HG03354 (cell line): Measurements from ENCODE around the gene UQCC5.
"Not testable (repeated sequence)": the region's sequence is repeated elsewhere in the genome, so short reads cannot be mapped to it uniquely, and the experiment has no call there.

Source experiments
- ATAC-seq: cut with Tn5 transposase; IDR thresholded peaks from one replicate; pipeline ENCODE4 v1.9.1; 2021; ENCODE audit warnings: mild to moderate bottlenecking; ENCODE audit not compliant: unreplicated experiment, poor library complexity, severe bottlenecking

Gene UQCC5

DNA sequence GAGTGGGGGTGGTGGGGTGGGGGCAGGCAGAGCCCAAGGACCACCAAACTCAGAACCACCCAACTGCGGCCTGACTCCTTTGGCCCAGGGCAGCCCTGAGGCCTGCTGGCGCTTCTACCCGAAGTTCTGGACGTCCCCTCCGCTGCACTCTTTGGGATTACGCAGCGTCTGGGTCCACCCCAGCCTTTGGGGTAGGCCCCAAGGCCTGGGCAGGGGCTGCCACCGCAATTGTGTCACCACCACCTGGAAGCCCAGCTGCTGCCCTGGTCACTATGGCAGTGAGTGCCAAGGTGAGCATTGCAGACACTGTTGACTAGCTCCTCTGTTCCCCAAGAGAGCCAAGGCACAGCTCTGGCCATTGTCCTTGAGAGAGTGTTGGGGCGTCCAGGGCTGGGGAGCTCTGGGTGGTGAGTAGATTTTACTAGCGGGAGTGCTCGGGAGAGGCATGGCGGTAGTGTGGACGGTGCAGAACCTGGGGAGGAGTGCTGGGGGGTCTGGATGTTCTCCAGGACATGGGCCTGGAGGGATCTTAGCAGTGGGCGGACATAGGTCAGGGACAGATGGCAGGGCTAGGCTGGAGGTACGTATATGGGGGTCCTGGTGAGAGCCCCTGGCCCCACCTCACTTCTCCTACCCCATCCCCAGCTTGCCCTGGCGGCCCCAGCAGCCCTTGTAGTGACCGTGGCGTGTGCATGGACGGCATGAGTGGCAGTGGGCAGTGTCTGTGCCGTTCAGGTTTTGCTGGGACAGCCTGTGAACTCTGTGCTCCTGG, 15.5 kb upstream of the UQCC5 start:
- ATAC-seq: no peak

DNA sequence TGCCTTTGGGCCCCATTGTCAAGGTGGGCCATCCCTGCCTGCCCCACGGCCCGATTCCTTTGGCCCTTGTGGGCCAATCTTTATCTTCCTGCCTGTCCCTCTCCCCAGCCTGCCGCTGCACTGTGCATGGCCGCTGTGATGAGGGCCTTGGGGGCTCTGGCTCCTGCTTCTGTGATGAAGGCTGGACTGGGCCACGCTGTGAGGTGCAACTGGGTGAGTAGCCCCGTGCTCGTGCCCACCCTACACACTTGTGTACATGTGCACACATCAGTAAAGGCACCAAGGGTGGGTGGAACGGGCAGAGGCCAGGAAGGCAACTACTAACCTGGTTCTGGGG, 14.9 kb upstream of the UQCC5 start:
- no peak for ATAC-seq

DNA sequence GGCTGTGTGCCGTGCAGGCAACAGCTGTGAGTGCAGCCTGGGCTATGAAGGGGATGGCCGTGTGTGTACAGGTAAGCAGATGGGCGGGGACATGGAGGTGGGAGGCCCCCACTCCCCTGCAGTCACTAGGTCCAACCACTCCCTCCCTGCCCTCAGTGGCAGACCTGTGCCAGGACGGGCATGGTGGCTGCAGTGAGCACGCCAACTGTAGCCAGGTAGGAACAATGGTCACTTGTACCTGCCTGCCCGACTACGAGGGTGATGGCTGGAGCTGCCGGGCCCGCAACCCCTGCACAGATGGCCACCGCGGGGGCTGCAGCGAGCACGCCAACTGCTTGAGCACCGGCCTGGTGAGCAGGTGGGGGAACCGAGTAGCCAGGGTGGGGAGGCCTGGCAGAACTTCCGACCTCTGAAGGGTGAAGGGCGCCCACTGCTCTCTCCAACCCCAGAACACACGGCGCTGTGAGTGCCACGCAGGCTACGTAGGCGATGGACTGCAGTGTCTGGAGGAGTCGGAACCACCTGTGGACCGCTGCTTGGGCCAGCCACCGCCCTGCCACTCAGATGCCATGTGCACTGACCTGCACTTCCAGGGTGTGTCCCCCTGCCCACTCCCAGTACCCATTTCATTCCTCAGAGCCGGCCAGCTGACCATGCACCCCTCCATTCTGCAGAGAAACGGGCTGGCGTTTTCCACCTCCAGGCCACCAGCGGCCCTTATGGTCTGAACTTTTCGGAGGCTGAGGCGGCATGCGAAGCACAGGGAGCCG, 14.3 kb upstream of the UQCC5 start:
- no peak for ATAC-seq

DNA sequence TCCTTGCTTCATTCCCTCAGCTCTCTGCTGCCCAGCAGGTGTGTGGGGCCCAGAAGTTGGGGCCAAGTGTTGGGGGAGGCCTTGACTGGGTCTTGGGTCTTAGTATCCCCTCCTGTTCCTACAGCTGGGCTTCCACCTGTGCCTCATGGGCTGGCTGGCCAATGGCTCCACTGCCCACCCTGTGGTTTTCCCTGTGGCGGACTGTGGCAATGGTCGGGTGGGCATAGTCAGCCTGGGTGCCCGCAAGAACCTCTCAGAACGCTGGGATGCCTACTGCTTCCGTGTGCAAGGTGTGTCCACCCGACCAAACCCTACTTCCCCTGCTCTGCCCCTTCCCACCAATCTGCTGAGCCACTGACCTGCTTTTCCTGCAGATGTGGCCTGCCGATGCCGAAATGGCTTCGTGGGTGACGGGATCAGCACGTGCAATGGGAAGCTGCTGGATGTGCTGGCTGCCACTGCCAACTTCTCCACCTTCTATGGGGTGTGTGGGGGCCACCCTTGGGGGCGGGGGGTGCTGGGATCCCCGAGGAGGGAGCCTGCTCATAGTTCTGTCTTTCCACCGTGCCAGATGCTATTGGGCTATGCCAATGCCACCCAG, 13.7 kb upstream of the UQCC5 start:
- no peak for ATAC-seq

DNA sequence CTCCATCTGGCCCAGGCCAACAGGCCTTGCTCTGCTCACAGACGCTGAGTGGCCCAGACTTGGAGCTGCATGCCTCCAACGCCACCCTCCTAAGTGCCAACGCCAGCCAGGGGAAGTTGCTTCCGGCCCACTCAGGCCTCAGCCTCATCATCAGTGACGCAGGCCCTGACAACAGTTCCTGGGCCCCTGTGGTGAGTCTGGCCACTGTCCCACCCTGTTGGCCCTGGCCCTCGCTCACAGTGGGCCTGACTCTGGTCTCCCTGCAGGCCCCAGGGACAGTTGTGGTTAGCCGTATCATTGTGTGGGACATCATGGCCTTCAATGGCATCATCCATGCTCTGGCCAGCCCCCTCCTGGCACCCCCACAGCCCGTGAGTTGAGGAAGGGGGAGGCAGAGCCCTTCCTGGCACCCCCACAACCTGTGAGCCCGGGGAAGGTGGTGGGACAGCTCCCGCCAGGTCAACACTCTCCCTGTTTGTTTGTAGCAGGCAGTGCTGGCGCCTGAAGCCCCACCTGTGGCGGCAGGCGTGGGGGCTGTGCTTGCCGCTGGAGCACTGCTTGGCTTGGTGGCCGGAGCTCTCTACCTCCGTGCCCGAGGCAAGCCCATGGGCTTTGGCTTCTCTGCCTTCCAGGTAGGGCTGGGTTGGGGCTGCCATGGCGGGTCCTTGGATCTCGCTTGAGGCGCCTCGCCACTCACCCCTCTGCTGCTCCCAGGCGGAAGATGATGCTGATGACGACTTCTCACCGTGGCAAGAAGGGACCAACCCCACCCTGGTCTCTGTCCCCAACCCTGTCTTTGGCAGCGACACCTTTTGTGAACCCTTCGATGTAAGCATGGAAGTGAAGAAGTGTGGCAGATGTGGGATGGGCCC, 12.8 kb upstream of the UQCC5 start:
- ATAC-seq: no peak

DNA sequence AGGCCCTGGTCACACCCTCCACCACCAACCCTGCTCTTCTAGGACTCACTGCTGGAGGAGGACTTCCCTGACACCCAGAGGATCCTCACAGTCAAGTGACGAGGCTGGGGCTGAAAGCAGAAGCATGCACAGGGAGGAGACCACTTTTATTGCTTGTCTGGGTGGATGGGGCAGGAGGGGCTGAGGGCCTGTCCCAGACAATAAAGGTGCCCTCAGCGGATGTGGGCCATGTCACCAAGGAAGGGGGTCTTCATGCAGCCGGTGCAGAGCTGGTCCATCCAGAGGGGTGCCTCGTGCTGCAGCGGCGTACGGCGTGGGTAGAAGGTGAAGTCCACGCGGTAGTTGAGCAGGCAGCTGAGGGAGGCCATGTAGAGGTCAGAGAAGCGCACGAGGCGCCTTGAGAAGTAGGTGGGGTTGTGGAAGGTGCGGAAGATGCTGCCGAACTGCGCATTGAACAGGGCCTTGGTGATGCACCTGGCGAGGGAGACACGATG, 12.1 kb upstream of the UQCC5 start:
- no peak for ATAC-seq

DNA sequence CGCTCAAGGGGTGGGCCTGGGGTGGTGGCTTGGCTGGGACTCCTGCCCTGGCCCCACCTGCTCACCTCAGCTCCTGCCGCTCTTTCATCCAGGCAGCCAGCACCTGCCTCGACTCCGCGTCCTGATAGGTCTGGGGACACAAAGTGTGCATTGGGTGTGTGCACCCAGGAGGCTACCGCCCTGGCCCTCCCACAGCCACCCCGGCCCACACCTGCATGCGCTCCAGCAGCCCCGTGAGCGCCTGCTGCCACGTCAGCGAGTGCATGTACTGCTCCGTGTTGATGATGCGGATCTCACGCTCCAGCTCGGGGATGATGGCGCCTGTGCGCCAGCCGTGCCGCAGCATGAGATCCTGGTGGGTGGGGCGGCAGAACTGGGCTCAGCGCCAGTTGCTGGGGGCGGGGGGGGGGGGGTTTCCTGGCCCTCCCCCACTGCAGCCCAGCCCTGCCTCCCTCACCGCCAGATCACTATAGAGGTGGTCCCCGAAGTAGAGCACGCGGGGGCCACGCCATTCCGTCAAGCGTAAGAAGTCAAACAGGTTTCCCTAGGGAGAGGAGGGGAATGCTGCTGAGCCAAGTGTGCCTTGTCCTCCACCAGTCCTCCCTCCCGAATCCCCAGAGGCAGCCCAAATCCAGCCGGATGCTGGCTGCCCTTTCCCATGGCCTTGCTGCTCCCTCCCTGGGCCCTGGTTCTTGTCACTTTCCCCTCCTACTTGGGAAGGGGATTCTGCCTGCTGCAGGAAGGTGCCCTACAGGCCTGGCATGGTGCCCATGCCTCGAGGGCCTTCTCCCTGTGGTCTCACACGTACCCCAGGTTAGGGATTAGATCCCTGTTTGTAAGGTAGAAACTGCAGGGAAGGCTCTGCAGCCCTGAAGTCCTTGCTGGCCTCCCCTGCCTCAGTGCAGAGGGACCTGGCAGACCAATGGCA, 11.4 kb upstream of the UQCC5 start:
- ATAC-seq: no peak

DNA sequence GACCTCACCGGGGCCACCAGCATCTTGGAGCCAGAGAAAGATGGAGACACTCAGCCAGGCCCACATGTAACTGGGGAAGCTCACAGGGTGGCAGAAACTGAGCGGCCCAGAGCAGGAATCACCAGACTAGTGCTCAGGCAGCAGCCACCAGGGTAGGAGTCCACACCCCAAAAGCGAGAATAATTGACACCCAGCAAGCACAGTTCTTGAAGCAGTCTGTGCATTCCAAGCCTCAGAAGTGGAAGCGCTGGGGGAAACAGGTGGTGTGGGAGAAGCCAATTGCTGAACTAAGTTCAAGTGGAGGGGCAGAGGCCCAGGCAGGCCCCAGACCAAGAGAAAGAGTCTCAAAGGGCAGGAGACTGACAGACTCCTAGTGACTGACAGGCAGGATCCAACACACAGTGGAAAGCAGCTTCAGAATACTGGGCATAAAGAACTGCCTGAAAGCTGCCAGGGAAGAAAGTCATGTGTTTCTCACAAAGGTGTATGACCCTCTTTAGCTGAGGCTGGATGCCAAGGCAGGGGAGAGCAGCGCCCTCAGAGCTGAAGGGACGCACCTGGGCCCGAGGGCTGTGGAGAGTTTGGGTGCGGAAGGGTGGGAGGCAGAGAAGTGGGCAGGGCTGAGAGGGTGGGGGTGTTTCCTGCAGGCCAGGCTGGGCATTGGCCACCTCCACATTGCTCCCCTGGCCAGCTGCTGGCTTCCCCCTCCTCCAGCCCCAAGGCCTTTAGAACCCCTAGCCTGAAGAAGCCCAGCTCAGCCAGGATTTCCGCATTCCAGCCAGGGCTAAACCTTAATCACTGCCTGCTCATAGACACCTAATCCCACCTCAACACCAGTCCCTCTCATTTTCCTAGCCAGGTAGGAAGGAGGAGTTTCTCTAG, 10.5 kb upstream of the UQCC5 start:
- no peak for ATAC-seq

DNA sequence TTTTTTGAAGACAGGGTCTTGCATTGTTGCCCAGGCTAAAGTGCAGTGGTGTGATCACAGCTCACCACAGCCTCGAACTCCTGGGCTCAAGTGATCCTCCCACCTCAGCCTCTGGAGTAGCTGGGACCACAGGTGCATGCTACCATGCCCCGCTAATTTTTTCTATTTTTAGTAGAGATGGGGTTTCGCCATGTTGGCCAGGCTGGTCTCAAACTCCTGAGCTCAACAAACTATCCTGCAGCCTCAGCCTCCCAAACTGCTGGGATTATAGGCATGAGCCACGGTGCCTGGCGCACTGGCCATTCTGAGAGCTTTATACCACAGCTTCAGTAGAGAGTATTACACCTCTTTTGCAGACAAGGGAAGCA, 9.8 kb upstream of the UQCC5 start:
- not testable (repeated sequence) for ATAC-seq

DNA sequence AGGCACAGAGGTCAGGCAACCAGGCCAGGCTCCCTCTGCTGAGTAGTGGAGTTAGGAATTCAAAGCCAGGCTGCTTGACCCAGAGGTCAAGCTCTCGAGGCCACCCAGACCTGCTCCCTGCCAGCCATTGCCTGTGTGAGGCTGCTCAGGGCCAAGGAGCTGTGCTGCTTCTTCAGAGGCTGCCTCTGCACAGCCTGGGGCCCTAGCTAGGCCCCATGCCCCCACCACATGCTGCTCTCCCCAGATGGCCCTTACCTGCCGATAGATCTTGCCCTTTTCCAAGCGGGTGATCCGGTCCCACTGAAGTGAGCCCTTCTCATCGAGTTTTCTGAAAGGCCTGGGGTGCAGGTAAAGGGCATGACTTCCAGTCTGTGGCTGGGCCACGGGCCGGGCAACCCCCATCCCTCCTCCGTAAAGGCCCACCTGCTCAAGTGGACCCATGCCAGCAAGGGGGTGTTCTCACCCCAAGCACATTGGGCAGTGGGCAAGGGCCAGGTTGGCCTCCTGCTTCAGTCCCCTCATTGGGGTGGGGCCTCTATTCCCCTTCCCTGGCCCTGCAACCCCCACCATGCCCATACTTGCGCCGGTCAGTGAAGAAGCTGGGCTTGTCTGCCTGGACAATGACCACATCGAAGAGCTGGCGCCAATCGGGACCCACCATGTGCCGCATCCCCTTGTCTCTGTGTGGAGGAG, 9.2 kb upstream of the UQCC5 start:
- no peak for ATAC-seq

DNA sequence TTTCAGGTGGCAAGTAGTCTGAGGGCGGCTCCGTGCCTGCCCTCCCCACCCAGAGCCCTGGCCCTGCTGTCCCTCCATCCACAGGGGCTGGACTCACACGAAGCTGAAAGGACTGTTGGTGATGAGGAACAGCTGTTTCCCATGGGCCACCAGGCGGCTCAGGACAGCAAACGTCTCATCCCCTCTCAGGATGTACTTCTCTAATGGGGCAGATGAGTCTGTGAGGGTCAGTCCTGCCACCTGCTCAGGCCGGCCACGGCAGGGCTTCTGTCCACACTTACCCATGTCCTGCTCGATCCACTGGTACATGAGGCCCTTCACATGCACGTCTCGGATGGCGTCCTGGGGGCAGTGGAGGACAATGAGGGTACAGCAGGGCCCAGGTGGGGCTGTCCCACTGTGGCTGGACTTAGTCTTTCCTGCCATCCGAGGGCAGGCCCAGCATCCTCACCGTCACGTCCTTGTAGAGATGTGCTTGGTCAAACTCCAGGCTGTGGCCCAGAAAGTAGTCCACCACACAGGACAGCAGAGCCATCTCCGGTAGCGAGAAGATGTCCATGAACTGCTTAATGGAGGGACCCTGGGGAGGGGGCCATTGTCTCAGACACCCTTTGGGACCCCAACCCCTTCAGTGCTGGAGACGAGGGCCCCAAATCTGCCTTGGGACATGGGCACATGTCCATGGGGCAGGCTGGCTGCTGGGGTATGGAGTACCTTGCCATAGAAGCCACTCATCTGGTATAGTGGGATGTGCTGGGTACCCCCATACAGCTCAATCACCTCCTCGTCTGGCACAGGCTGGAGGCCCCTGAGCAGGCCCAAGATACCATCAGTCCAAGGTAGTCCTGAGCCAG, 8.4 kb upstream of the UQCC5 start:
- ATAC-seq: no peak

DNA sequence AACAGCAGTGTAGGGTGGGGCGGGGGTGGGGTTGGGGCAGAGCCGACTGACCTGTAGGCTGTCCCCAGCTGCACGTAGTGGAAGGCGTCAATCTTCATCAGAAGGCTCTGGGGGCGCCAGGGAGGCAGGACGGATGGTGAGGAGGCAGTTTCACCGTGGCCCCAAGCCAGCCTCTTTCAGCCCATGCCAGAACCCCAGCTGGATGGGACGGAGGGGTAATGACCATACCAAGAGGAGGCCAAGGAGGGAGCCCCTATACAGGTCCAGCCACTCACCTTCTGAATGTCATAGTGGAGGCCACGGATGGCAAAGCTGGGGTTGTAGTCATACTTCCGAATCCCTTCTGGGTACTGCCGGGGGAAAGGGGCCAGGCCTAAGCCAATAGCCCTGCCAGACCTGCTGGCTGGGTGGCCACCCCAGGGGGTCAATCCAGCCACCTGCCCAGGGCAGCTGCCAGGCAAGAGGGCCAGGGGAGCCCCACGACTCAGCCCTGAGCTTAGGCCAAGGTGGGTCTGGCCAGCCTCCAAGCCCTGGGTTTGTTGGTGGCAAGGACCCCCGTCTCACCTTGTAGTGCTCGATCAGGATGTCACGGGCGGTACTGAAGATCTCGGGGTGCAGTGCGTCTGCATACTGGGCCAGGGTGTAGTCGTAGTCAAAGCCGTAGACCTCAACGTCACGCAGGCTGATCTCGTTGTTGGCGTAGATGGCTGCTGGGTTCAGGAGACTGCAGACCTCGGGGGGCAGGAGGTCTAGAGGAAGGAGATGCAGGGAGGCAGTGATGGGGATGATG, 7.6 kb upstream of the UQCC5 start:
- ATAC-seq: no peak

DNA sequence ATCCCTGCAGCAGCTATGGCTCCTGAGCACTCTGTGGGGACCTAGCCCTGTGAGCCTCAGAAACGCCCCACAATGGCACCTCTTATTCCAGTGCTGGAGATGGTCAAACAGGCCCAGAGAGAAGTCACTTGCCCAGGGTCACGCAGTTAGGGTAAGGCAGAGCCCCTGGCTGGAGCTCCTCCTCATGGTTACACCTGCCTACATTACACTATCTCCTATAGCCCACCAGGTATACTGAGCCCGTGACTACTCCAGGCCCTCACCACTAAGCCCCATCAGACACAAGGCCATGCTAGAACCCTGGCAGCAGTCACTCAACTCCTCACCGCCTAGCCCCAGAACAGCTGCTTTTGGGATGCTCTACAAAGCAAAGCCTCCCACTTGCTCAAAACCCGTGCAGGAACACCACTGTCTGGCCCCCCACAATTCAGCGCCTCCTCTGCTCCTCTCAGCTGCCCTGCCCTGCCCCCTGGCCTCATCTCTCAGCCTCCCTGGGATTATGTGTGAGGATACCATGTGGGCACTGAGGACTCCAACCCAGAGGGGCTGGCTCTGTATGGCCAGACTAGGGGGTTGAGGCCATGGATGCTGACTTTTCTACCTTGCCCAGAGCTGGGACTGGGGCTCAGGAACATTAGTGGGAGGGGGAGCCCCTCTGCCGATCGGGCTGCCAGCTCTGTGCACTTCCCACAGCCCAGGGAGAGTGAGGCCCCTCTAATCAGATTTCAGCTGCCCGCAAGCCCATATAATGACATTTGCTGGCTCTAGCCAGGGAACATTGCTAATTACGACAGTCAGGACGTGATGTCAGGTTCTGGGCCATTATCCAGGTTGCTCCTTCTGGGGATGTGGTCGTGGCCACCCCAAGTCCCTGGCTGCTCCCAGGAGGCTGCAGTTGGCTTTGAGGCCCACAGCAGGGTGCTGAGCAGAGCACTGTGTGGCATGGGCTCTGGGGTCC, 6.8 kb upstream of the UQCC5 start:
- ATAC-seq: no peak

DNA sequence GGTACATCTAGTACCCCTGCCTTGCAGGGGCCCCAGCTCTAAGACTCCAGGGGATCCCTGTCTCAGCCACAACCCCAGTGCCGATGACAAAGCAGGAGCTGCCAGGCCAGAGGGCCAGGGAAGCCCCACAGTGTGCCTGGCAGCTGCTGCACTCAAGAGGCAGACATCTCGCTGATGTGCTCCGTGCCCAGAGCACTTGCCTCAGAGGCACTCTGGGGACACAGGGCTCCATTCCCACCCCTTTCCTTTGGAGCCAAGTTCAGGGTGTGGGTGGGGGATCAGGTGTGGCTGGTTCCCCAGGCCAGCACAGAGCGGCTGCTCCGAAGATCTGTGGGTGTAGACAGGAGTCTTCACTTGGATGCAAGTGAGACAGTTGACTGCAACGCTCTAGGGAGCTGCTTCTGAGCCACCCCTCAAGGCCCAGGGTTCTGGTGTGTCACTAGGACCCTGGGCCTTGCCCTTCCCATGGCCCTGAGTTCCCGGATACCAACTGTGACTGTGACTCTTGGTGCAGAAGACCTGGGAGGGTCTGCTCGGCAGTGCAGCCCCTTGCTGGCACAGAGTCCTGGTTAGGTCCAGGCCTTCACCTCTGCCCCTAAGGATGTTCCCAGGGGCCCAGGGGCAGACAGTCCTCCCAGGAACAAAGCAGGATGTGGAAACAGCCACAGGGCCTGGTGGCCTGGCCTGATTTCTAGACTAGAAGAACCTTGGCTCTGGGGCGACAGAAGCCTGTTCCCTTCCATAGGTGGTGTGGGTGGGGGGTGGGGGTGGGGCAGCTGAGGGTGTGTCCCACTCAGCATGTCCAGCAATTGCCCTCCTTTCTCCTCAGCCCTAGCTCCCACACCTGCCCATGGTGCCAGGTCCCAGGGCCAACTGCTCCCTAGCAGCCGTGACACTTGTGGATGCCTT, 5.2 kb upstream of the UQCC5 start:
- ATAC-seq: no peak
